GM23338 (cell line): ENCODE results near the gene RAB30. TPM values are rescaled to one million over a fixed set of nuclear protein-coding genes. Genes with fewer than 3 reads are reported as not detected.

Experiments used
- ATAC-seq: fragments of 200-7000 bp; cut with Tn5 transposase; 3 replicates; pipeline ENCODE4 v1.9.1; 2020
- DNase-seq: peaks from one replicate; pipeline ENCODE4 v3.0.0-alpha.2; 2015; ENCODE audit warnings: low spot score
- H2AFZ ChIP-seq: fragments of 200-600 bp; sonication (generic); 2 replicates; pipeline ENCODE4 v1.8.0; 2016; ENCODE audit warnings: antibody characterized with exemption, mild to moderate bottlenecking, moderate library complexity
- H3F3A ChIP-seq: fragments of 200-600 bp; sonication (generic); replicated peaks from 2 replicates; pipeline ENCODE4 v1.8.0; 2017; ENCODE audit warnings: antibody characterized with exemption, mixed run types, low read depth
- H3K27ac ChIP-seq: fragments of 200-600 bp; sonication (generic); 2 replicates; pipeline ENCODE4 v1.6.1; 2016; ENCODE audit warnings: low read depth
- H3K27me3 ChIP-seq: fragments of 200-600 bp; sonication (generic); 2 replicates; pipeline ENCODE4 v1.8.0; 2016; ENCODE audit warnings: mild to moderate bottlenecking, mixed run types, moderate library complexity; ENCODE audit not compliant: insufficient read depth
- H3K36me3 ChIP-seq: fragments of 200-600 bp; sonication (generic); 2 replicates; pipeline ENCODE4 v1.8.0; 2016; ENCODE audit warnings: mild to moderate bottlenecking; ENCODE audit not compliant: insufficient read depth
- H3K4me1 ChIP-seq: fragments of 200-600 bp; sonication (generic); 2 replicates; pipeline ENCODE4 v1.8.0; 2016; ENCODE audit warnings: mild to moderate bottlenecking, moderate library complexity; ENCODE audit not compliant: insufficient read depth
- H3K4me2 ChIP-seq: fragments of 200-600 bp; sonication (generic); 2 replicates; pipeline ENCODE4 v1.7.1; 2017; ENCODE audit warnings: mixed run types
- H3K4me3 ChIP-seq: fragments of 200-600 bp; sonication (generic); 2 replicates; pipeline ENCODE4 v1.6.1; 2016; ENCODE audit warnings: mixed run types
- H3K79me2 ChIP-seq: fragments of 200-600 bp; sonication (generic); replicated peaks from 2 replicates; pipeline ENCODE4 v1.8.0; 2017; ENCODE audit warnings: mild to moderate bottlenecking; ENCODE audit not compliant: insufficient read depth
- H3K9me2 ChIP-seq: fragments of 200-600 bp; sonication (generic); 2 replicates; pipeline ENCODE4 v1.8.0; 2017; ENCODE audit not compliant: insufficient read depth
- H4K20me1 ChIP-seq: fragments of 200-600 bp; sonication (generic); replicated peaks from 2 replicates; pipeline ENCODE4 v1.8.0; 2017; ENCODE audit warnings: mild to moderate bottlenecking; ENCODE audit not compliant: insufficient read depth
- H3K27ac Mint-ChIP-seq: 2 replicates; pipeline ENCODE4 v1.8.0; 2020; ENCODE audit warnings: inconsistent platforms, mild to moderate bottlenecking, moderate library complexity, mixed read lengths
- H3K27me3 Mint-ChIP-seq: 3 replicates; pipeline ENCODE4 v1.8.0; 2022; ENCODE audit warnings: low read depth, mild to moderate bottlenecking, moderate library complexity, mixed read lengths, inconsistent platforms; ENCODE audit not compliant: insufficient read depth, poor library complexity
- H3K36me3 Mint-ChIP-seq: 3 replicates; pipeline ENCODE4 v1.8.0; 2021; ENCODE audit warnings: low read depth, mild to moderate bottlenecking, inconsistent platforms, moderate library complexity, mixed read lengths
- H3K4me1 Mint-ChIP-seq: 3 replicates; pipeline ENCODE4 v1.8.0; 2020; ENCODE audit warnings: mild to moderate bottlenecking, inconsistent platforms, mixed read lengths
- H3K4me3 Mint-ChIP-seq: 3 replicates; pipeline ENCODE4 v1.8.0; 2021; ENCODE audit warnings: moderate library complexity, mild to moderate bottlenecking, inconsistent platforms, mixed read lengths
- H3K9me3 Mint-ChIP-seq: 3 replicates; pipeline ENCODE4 v1.8.0; 2020; ENCODE audit warnings: moderate library complexity, mild to moderate bottlenecking, inconsistent platforms, mixed read lengths
- CREB1 ChIP-seq: fragments of 250-450 bp; sonication (Bioruptor Pico); IDR thresholded peaks from 2 replicates; pipeline ENCODE4 v1.5.0; 2020; ENCODE audit warnings: low read depth, mild to moderate bottlenecking, moderate library complexity
- CTCF ChIP-seq, 2 experiments: fragments of 200-600 bp in 1 of 2; sonication (generic) in 1 of 2; conservative IDR thresholded peaks; 2 replicates each; pipeline versions ENCODE4 v1.5.1 to v1.6.1; 2016 to 2017; ENCODE audit warnings: antibody characterized with exemption in 2 of 2, low read depth in 2 of 2, mild to moderate bottlenecking in 2 of 2, moderate library complexity in 1 of 2
- ETS1 ChIP-seq: IDR thresholded peaks from 2 replicates; pipeline ENCODE4 v1.6.1; 2016; ENCODE audit warnings: antibody characterized with exemption
- EZH2 ChIP-seq: fragments of 200-600 bp; sonication (generic); IDR thresholded peaks from one replicate; pipeline ENCODE4 v1.8.0; 2017; ENCODE audit warnings: antibody characterized with exemption, mild to moderate bottlenecking, low read depth; ENCODE audit not compliant: unreplicated experiment
- EZH2phosphoT487 ChIP-seq: fragments of 200-600 bp; sonication (generic); IDR thresholded peaks from one replicate; pipeline ENCODE4 v1.8.1; 2018; ENCODE audit warnings: antibody characterized with exemption; ENCODE audit not compliant: unreplicated experiment
- JUNB ChIP-seq: IDR thresholded peaks from one replicate; pipeline ENCODE4 v1.6.1; 2016; ENCODE audit warnings: antibody characterized with exemption; ENCODE audit not compliant: unreplicated experiment
- NANOG ChIP-seq: IDR thresholded peaks from 2 replicates; pipeline ENCODE4 v1.6.1; 2016; ENCODE audit warnings: antibody characterized with exemption, borderline replicate concordance
- POLR2AphosphoS5 ChIP-seq: IDR thresholded peaks from 2 replicates; pipeline ENCODE4 v1.6.1; 2016; ENCODE audit warnings: antibody characterized with exemption, low read depth
- REST ChIP-seq: IDR thresholded peaks from one replicate; pipeline ENCODE4 v1.6.1; 2018; ENCODE audit warnings: antibody characterized with exemption; ENCODE audit not compliant: unreplicated experiment
- STAT1 ChIP-seq: IDR thresholded peaks from one replicate; pipeline ENCODE4 v1.6.1; 2016; ENCODE audit warnings: antibody characterized with exemption; ENCODE audit not compliant: unreplicated experiment
- ZNF114 ChIP-seq: fragments of 250-450 bp; sonication (Bioruptor Pico); IDR thresholded peaks from 2 replicates; pipeline ENCODE4 v1.5.0; 2020; ENCODE audit warnings: mild to moderate bottlenecking, moderate library complexity
- polyA plus RNA-seq: library from polyadenylated mRNA; unstranded; fragments of >200 nt; fragmentation: Nextera tagmentation; extraction: Ambion mirVana; gene quantifications from 2 replicates; pipeline ENCODE4 v1.2.1, GENCODE V29; 2016
- total RNA-seq: library from RNA; depleted of rRNA; stranded (reverse); fragments of >200 nt; shearing (Covaris generic); gene quantifications from 2 replicates; pipeline ENCODE4 v1.2.3, GENCODE V29; 2014

RAB30 gene
- total and polyA plus RNA-seq, 2 experiments from 2014 or later, result 3.3 to 6.6 TPM

GRCh38 chr11:82942376-82942775 lies 129.3 kb downstream of the RAB30 start:
- no peak overlapping the region for H3K27ac Mint-ChIP-seq
- Histone ChIP-seq H3K27me3 (no peaks in the 10 kb centered on the region), H4K20me1 (no peaks in the 10 kb centered on the region), H3K4me1 (no peaks in the 10 kb centered on the region), H3K4me3 (no peak overlapping the region), H3K36me3 (no peaks in the 10 kb centered on the region), H3K9me2 (peaks cover 4% of the 10 kb centered on the region; the same call in 1 of the 2 replicates), H3K27ac (no peak overlapping the region), H3K79me2 (no peaks in the 10 kb centered on the region), H3F3A (no peaks in the 10 kb centered on the region), H2AFZ (no peak overlapping the region), H3K4me2 (no peak overlapping the region)
- ATAC-seq, result no peak
- H3K27me3 Mint-ChIP-seq, result peaks cover 5% of the 10 kb centered on the region
- no peak for DNase-seq
- H3K4me1 Mint-ChIP-seq, result no peaks in the 10 kb centered on the region
- TF ChIP-seq REST (no peak), ETS1 (no peak), EZH2 (no peak), STAT1 (no peak), ZNF114 (CRISPR knock-in tag) (no peak)
- 0 out of 3 replicates have a peak, but pooled peaks cover 3% of the 10 kb centered on the region for H3K36me3 Mint-ChIP-seq
- no peak overlapping the region for H3K4me3 Mint-ChIP-seq
- H3K9me3 Mint-ChIP-seq, result no peaks in the 10 kb centered on the region; the same call in 1 of the 3 replicates

- Histone ChIP-seq H3K4me2 (no peak overlapping the region), H2AFZ (no peak overlapping the region), H4K20me1 (no peaks in the 10 kb centered on the region), H3K27ac (no peak overlapping the region), H3K9me2 (peaks cover 4% of the 10 kb centered on the region; the same call in 1 of the 2 replicates), H3K4me3 (no peak overlapping the region), H3K36me3 (no peaks in the 10 kb centered on the region), H3K4me1 (no peaks in the 10 kb centered on the region), H3K79me2 (no peaks in the 10 kb centered on the region), H3K27me3 (no peaks in the 10 kb centered on the region), H3F3A (no peaks in the 10 kb centered on the region)
- no peak for DNase-seq
- no peak for ATAC-seq
- no peaks in the 10 kb centered on the region; the same call in 2 of the 3 replicates for H3K9me3 Mint-ChIP-seq
- H3K36me3 Mint-ChIP-seq, result peaks cover 4% of the 10 kb centered on the region; the same call in 2 of the 3 replicates
- no peaks in the 10 kb centered on the region for H3K4me1 Mint-ChIP-seq
- H3K27ac Mint-ChIP-seq, result no peak overlapping the region
- peaks cover 6% of the 10 kb centered on the region for H3K27me3 Mint-ChIP-seq
- no peak overlapping the region for H3K4me3 Mint-ChIP-seq
- TF ChIP-seq CTCF (conservative IDR thresholded peaks at IDR 0.05; ENCODE audit: low read depth in 2 of 2), result no peak
- no peak for TF ChIP-seq NANOG
- TF ChIP-seq CREB1 (CRISPR knock-in tag), result no peak
- TF ChIP-seq POLR2AphosphoS5, result no peak
- TF ChIP-seq JUNB, result no peak
- no peak for TF ChIP-seq EZH2phosphoT487
Measured at GRCh38 chr11:82939456-82939855, 132.2 kb downstream of the RAB30 start.
